AG10803 (cell line): ENCODE results near the gene CLDN10.
"Not testable (repeated sequence)": the region's sequence is repeated elsewhere in the genome, so short reads cannot be mapped to it uniquely, and the experiment has no call there.

Experiments used
- DNase-seq: peaks from one replicate; pipeline ENCODE4 v3.0.0; 2010; ENCODE audit warnings: low read depth
- H3K4me3 ChIP-seq: 2 replicates; pipeline ENCODE4 v1.5.1; 2011; ENCODE audit warnings: mild to moderate bottlenecking, low read length, control low read depth
- TF ChIP-seq, protein P1 (sequence below): conservative IDR thresholded peaks from 2 replicates; pipeline ENCODE4 v1.5.1; 2011; ENCODE audit warnings: mild to moderate bottlenecking, low read length, control low read depth, inconsistent platforms

The CLDN10 gene

DNA sequence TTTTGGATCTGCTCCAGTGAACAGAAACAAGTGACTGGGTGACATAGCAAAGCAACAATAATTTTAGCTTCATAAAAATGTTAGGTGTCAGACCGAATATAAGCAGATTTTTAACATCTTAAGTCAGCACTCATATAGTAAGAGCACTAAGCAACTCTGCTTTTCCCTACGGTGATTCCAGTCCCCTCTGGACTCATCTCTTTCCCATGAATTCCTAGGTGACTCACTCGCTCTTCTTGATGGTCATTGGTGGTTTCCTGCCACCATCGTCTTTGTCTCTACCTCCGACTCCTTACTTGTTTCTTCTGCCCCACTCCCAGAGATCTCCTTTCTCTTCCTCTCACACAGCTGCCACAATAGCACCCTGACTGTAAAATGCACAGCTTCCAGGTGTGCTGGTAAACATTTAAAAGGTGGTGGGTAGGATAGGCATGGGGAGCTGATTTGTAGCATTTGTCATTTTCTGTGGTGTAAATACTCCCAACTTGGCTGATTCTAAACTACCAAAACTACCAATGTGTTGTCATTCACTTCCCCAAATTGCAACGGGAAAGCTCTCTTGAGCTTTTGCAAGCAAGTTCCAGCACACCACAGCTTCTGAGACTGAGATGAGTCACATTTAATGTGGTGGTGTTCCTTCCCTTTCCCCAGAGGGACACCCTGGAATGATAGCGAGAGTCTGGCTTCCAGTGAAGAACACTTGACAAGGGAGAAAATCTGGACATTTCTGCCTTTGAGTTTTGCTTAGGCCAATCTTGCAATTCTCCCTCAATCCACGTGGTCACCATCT is 42.8 kb upstream of the CLDN10 start:
- DNase-seq: peak; percentile 21
- TF ChIP-seq, protein P1, sequence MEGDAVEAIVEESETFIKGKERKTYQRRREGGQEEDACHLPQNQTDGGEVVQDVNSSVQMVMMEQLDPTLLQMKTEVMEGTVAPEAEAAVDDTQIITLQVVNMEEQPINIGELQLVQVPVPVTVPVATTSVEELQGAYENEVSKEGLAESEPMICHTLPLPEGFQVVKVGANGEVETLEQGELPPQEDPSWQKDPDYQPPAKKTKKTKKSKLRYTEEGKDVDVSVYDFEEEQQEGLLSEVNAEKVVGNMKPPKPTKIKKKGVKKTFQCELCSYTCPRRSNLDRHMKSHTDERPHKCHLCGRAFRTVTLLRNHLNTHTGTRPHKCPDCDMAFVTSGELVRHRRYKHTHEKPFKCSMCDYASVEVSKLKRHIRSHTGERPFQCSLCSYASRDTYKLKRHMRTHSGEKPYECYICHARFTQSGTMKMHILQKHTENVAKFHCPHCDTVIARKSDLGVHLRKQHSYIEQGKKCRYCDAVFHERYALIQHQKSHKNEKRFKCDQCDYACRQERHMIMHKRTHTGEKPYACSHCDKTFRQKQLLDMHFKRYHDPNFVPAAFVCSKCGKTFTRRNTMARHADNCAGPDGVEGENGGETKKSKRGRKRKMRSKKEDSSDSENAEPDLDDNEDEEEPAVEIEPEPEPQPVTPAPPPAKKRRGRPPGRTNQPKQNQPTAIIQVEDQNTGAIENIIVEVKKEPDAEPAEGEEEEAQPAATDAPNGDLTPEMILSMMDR: no peak
- no peak overlapping the region for H3K4me3 ChIP-seq

DNA sequence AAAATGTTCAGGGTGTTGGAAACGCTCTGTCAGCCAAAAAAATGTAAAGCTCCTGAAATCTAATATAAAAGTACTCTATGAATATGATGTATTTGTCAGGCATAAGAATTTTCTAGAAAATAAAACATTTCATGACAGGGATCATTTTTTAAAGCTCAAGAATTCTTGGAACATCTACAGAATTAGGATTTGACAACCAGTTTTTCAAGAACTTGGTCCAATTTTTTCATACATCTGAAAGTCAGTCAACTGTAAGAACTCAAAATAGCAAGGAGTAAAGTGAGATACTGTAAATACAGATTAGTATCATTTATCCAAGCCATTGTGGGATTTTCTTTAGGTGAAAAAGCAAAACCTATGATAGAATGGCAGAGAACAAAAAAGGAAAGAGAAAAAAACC is 41.6 kb upstream of the CLDN10 start:
- DNase-seq: no peak
- H3K4me3 ChIP-seq: no peak overlapping the region
- TF ChIP-seq, protein P1: no peak

DNA sequence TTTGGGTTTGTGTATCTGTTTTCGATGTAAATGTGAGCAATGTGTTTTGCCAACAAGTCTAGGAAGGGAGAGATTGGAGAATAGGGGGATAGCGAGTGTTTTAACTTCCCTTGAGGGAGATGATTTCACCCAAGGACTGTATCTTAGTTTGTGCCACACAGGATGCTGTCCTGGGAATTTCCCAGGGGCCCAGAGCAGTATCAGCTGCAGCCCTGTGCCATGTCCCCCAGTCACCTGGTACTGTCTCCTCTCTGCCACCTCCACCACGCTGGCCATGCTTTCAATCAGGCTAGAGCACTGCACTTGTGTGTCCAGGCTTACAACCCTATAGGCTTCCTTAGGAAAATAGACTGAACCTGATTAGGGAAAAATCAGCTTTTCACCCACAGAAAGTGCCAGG is 40.1 kb upstream of the CLDN10 start:
- no peak for DNase-seq
- TF ChIP-seq, protein P1: no peak
- H3K4me3 ChIP-seq: no peak overlapping the region

DNA sequence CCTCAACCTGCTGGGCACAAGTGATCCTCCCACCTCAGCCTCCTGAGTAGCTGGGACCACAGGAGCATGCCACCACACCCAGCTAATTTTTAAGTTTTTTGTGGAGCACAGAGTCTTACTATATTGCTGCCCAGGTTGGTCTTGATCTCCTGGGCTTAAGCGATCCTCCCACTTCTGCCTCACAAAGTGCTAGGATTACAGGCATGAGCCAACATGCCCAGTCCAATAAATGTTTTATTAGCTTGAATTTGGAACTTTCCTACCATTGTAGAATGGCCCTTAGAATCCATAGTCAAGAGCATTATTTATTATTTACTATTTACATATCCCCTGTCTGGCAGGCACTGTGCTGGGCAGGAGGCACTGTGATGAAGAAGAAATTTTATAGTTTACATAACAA is 39.6 kb upstream of the CLDN10 start:
- DNase-seq: no peak
- H3K4me3 ChIP-seq: no peak overlapping the region
- TF ChIP-seq, protein P1: no peak

DNA sequence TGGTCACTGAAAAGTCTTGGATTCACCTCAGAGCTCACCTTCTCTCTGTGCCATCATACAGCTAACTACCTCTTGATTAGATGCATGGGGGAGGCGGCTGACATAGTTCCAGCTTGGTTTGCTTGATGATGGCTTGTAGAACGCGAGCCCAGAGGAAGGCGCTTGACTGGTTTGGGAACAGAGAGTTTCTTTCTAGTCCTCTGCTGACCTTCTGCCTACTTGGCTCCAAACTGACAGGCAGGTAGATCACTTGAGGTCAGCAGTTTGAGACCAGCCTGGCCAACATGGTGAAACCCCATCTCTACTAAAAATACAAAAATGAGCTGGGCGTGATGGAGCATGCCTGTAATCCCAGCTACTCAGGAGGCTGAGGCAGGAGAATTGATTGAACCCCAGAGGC is 36.9 kb upstream of the CLDN10 start:
- not testable (repeated sequence) for H3K4me3 ChIP-seq, DNase-seq

DNA sequence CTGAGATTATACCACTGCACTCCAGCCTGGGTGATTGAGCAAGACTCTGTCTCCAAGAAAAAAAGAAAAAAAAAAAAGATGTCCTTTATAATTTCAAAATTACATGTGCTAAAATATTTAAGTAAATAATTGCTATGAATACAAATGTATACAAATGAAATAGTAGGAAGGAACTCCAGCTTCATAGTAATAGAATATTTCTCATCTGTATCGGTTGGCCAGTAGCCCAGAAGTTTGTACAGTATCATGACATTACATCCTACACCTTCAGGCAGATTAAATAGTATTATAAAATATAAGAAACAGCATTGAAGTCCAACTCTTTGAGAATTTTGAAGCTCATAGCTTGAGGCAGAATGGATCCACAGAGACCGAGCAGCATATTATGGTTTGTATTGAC is 36.5 kb upstream of the CLDN10 start:
- H3K4me3 ChIP-seq: no peak overlapping the region
- TF ChIP-seq, protein P1: no peak
- no peak for DNase-seq

DNA sequence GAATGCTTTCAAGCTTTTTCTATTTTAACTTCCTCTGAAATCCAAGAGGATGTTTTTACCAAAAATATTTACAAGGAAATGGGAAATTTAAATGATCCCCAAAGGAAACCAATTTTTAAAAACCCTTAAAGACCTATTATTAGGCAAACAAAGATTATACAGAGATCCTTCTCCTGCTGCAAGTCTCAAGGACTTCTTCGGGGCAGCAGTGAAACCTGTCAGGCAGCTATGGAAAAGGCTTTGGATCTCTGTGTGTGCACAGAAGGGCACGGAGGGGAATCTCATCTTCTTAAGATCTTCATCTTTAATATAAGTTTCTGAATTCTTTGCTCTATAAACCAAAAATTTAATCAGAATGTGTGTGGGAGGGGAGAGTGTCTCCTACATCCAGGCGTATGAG is 36.0 kb upstream of the CLDN10 start:
- TF ChIP-seq, protein P1: no peak
- no peak for DNase-seq
- H3K4me3 ChIP-seq: no peak overlapping the region
